Upper lobe of right lung (tissue), 1 donor: Measurements from ENCODE around the gene DOCK2. TPM values are rescaled to one million over a fixed set of nuclear protein-coding genes. Genes with fewer than 3 reads are reported as not detected.

Source experiments
- ATAC-seq: fragments of 200-7000 bp; cut with Tn5 transposase; one replicate; pipeline ENCODE4 v1.9.1; 2020; ENCODE audit warnings: mild to moderate bottlenecking, moderate library complexity
- DNase-seq: peaks from one replicate; pipeline ENCODE4 v3.0.0-alpha.2; 2020
- H3K27ac ChIP-seq: fragments of 200-600 bp; one replicate; pipeline ENCODE4 v1.8.0; 2022
- H3K27me3 ChIP-seq: fragments of 200-600 bp; one replicate; pipeline ENCODE4 v1.8.0; 2022; ENCODE audit warnings: mild to moderate bottlenecking
- H3K36me3 ChIP-seq: fragments of 200-600 bp; one replicate; pipeline ENCODE4 v1.8.0; 2022
- H3K4me1 ChIP-seq: fragments of 200-600 bp; one replicate; pipeline ENCODE4 v1.8.0; 2022
- H3K4me3 ChIP-seq: fragments of 200-600 bp; one replicate; pipeline ENCODE4 v1.8.0; 2022; ENCODE audit warnings: mild to moderate bottlenecking
- H3K9me3 ChIP-seq: fragments of 200-600 bp; one replicate; pipeline ENCODE4 v1.8.0; 2022
- CTCF ChIP-seq: fragments of 200-600 bp; IDR thresholded peaks from one replicate; pipeline ENCODE4 v1.8.0; 2022; ENCODE audit warnings: antibody characterized with exemption
- intact Hi-C: fragments of 100-400 bp; cut with DNase I; formaldehyde crosslinking; loops from one replicate; pipeline ENCODE4 v1.11.0; 2022
- total RNA-seq: library from RNA; stranded (reverse); fragmentation: NEBNext Ultra II Directional; extraction: Animal tissue kit (Norgen Biotek cat#: 25700); gene quantifications from one replicate; pipeline ENCODE4 v1.2.1, GENCODE V29; 2021
- donor health status: DM: no; HTN: yes; CAD: no; lungs with severe emphysema.

DOCK2 gene
- total RNA-seq, 1 donor from 2014 or later, result 65.4 TPM

- Histone ChIP-seq H3K4me3 (no peak overlapping the region), H3K27ac (no peak overlapping the region), H3K9me3 (no peaks in the 10 kb centered on the region), H3K27me3 (no peaks in the 10 kb centered on the region), H3K4me1 (no peaks in the 10 kb centered on the region), H3K36me3 (no peaks in the 10 kb centered on the region)
- intact Hi-C loops, result no loop called here
- ATAC-seq (no peak), DNase-seq (no peak)
- no peak for TF ChIP-seq CTCF
Measured at GRCh38 chr5:169921949-169922348, 284.9 kb downstream of the DOCK2 start.

- no peak overlapping the region for H3K4me3 ChIP-seq
- intact Hi-C loops, result no loop called here
- no peak overlapping the region for H3K27ac ChIP-seq
- H3K36me3 ChIP-seq, result no peaks in the 10 kb centered on the region
- no peaks in the 10 kb centered on the region for H3K27me3 ChIP-seq
- no peak for TF ChIP-seq CTCF
- no peaks in the 10 kb centered on the region for H3K9me3 ChIP-seq
- DNase-seq (no peak), ATAC-seq (no peak)
- no peaks in the 10 kb centered on the region for H3K4me1 ChIP-seq
Measured at GRCh38 chr5:169922474-169922873, 285.4 kb downstream of the DOCK2 start.

GRCh38 chr5:169923988-169924387, 286.9 kb downstream of the DOCK2 start:
- Histone ChIP-seq H3K4me1 (no peaks in the 10 kb centered on the region), H3K27me3 (no peaks in the 10 kb centered on the region), H3K27ac (no peak overlapping the region), H3K36me3 (no peaks in the 10 kb centered on the region), H3K9me3 (no peaks in the 10 kb centered on the region), H3K4me3 (no peak overlapping the region)
- TF ChIP-seq CTCF, result no peak
- DNase-seq (no peak), ATAC-seq (no peak)
- intact Hi-C loops, result no loop called here

- Histone ChIP-seq H3K4me1 (no peaks in the 10 kb centered on the region), H3K27me3 (no peaks in the 10 kb centered on the region), H3K36me3 (no peaks in the 10 kb centered on the region), H3K27ac (no peak overlapping the region), H3K9me3 (no peaks in the 10 kb centered on the region), H3K4me3 (no peak overlapping the region)
- ATAC-seq (no peak), DNase-seq (no peak)
- TF ChIP-seq CTCF, result no peak
- intact Hi-C loops, result no loop called here
Measured at GRCh38 chr5:169933127-169933526, 296.1 kb downstream of the DOCK2 start.

GRCh38 chr5:169933616-169934015, 296.5 kb downstream of the DOCK2 start:
- no peak overlapping the region for H3K27ac ChIP-seq
- no peak for DNase-seq
- TF ChIP-seq CTCF, result no peak
- intact Hi-C loops, result no loop called here
- no peaks in the 10 kb centered on the region for H3K9me3 ChIP-seq
- no peak overlapping the region for H3K4me3 ChIP-seq
- no peaks in the 10 kb centered on the region for H3K4me1 ChIP-seq
- H3K27me3 ChIP-seq, result no peaks in the 10 kb centered on the region
- no peak for ATAC-seq
- no peaks in the 10 kb centered on the region for H3K36me3 ChIP-seq

GRCh38 chr5:169934990-169935389, 297.9 kb downstream of the DOCK2 start:
- Histone ChIP-seq H3K27ac (no peak overlapping the region), H3K4me1 (no peaks in the 10 kb centered on the region), H3K9me3 (no peaks in the 10 kb centered on the region), H3K4me3 (no peak overlapping the region), H3K27me3 (no peaks in the 10 kb centered on the region), H3K36me3 (no peaks in the 10 kb centered on the region)
- TF ChIP-seq CTCF, result no peak
- intact Hi-C loops, result no loop called here
- ATAC-seq, result no peak
- no peak for DNase-seq
